ENCODE results near the gene KSR1.
"Not testable (repeated sequence)": the region's sequence is repeated elsewhere in the genome, so short reads cannot be mapped to it uniquely, and the experiment has no call there.

The KSR1 gene

DNA sequence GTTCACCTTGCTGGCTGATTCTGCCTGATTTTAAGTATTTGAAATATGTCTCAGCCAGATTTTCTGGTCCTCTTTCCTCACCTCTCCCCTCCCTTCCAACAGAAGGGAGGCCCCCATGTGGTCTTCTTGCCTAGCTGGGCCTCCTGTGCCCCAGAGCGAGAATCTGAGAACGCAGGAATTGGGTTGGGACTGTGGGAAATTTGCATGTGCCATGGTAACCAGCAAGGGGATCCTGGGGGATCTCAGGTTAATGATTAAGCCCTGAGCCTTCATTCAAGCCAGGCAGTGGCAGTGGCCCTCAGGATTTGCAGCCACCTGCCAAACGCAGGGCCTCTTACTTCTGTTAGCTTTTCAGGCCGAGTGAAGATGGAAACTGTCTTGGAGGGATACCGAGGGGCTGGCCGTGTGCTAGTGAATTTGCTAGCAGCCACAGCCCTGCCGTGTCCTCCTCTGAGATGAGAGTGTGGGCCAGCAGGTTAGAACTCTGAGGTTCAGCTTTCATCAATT lies 40.2 kb downstream of the KSR1 start:
- DNase-seq = no peak

DNA sequence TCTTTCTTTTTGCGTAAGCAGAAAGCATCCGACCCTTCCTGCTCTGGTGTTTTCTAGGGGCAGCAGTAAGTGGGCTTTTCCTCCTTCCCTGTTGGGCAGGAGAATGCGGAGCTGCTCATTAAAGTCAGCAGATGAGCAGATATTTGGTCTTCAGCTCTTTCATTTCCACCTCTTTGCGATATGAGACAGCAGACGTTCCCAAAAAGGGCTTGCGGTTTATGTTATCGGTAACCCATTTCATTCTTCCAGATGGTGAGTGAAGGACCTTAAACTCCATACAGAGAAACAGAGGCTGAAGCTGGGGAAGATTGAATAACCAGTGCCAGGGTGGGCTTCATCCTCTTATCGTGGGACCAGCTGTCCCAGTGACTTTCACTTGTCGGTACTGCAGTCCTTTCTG lies 40.7 kb downstream of the KSR1 start:
- no peak for DNase-seq

- DNase-seq = no peak
Observed at GRCh38 chr17:27497696-27498095, 41.4 kb downstream of the KSR1 start.

DNA sequence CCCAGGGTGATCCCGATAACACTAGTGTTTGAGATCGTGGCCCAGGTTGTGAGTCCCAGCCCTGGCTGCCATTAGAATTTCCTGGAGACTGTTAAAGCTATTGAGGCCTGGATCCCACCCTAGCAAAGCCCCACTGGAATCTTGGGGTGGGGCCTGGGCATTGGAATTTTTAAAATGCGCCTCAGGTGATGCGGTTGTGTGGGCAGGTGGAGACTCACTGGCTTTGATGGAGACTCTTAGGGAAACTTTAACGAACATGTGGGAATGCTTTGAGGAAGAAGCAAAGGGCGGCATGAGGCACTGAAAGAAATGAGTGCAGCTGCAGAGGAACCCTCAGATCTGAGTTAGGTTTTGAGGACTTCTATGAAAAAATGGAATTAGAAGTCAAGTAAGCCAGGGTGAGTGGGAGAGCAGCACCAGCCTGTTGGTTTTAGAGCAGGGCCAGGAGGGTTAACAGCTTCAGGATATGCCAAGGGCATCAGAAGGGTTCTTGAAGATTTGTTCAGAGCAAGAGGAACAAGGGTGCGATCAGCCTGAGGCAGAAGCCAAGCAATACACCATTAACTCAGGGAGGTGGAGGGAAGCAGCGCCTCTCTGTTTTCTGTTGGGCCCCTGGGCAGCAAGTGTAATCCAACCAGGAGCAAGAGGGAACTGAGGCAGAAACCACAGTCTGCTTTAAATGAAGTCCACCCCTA lies 42.5 kb downstream of the KSR1 start:
- no peak for DNase-seq

DNA sequence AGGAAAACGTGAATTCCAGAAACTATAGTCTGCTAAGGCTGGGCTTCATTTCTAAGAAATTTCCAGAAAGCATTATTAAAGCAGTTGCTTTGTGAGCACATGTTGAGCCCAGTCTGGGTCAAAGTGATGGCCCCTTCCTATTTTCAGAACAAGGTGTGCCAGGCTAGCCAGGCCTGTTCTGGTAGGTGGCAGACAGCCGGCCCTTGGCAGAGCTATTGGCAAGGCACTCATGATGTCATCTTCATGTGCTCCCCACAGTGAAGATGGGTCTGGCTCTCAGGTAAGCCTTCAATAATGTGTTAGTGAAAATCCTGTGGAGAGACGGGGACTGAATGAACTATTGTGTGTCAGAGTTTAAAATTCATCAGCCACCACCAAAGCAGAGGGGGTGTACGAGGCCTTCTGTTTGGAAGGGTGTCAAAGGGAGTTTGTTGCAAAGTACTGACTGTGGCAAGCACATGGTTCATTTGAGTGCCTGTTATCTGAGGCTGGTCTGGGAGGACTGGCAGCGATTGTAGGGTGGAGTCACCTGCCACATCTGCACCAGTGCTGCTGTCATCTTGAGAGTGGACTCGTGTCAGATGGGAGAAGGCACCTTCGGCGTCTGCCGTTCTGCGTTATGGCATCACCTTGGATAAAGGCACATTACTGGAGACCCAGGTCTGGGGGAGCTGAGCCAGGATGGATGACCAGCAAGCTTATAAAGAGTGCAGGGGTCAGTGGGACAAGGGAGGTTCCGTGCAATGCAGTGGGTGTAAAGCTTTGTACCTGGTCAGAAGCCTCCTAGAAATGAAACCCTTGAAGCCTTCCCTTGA lies 43.4 kb downstream of the KSR1 start:
- DNase-seq = peak; percentile 43

- not testable (repeated sequence) for DNase-seq
Observed at GRCh38 chr17:27501338-27501737, 45.1 kb downstream of the KSR1 start.

DNA sequence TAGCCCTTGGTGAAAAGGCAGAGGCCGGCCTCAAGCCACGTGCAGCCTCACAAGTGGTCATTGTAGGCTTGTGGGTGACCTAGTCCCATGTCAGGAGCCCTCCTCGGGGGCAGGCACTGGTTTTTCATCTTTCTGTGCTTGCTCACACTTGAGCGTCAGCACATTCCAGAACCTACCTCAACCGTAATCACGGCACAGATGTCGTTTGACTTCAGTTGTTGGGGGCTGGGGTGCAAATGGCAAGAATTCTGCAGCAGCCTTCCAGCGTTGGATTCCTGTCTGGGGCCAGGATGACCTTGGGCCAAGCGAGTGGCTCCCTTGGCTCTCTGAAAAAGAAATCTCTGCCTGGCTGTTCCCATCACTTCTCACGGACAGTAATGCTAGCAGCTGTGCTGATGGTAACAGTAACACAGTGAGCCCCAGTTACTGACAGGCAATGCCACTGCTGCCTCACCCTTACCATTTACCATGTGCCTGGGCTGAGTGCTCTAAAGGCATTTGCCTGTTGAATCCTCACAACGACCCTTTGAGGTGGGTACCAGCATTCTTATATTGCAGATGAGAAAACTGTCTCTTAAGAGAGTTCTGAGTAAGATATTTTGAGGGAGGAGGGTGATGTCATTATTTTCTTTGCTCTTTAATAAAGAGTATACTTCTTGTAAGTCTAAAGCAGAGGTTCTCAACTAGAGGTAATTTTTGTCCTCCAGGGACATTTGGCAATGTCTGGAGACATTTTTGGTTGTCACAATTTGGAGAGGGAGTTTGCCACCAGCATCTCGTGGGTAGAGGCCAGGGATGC lies 46.5 kb downstream of the KSR1 start:
- no peak for DNase-seq

DNA sequence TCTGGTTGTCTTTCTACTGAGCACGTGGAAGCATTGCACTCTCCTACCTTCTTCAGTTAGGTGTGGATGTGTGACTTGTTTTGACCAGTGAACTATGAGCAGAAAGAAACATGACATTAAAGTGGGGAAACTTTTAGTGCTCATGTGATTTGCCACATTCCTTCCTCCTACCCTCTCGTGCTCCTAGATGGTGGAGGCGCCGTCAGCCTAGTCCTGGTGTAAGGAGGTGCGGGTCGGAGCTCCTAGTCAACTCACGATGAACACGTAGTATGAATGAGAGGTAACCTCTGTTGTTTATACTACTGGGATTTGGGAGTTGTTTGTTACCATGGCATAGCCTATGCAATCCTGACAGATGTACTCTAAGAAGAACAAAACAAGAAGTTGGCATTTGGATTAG lies 47.4 kb downstream of the KSR1 start:
- DNase-seq = no peak

- no peak for DNase-seq
Observed at GRCh38 chr17:27504188-27504995, 48.1 kb downstream of the KSR1 start.

- no peak for DNase-seq
Observed at GRCh38 chr17:27506348-27507218, 50.3 kb downstream of the KSR1 start.

GRCh38 chr17:27511168-27511883 lies 55.1 kb downstream of the KSR1 start:
- no peak for DNase-seq

DNA sequence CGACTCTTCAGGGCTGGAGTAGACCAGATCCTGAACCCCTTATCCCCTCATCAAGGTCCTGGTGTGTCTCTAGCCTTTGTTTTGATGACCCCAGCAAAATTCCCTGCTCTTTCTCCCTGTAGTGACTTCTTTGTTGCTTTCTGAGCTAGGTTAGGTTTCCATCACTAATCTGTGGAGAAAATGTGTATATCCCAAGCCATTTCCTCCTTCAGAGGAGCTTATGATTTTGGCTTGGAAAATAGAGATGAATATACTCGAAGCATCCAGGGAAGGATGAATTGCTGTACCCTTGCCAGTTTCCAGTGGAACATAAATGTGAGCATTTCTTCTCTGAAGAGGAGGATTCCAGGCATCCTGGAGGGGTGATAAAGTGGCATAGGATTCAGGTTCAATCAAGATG lies 55.8 kb downstream of the KSR1 start:
- DNase-seq = no peak

GRCh38 chr17:27512511-27513346 lies 56.5 kb downstream of the KSR1 start:
- DNase-seq = no peak

- no peak for DNase-seq
Observed at GRCh38 chr17:27513849-27514248, 57.6 kb downstream of the KSR1 start.

DNA sequence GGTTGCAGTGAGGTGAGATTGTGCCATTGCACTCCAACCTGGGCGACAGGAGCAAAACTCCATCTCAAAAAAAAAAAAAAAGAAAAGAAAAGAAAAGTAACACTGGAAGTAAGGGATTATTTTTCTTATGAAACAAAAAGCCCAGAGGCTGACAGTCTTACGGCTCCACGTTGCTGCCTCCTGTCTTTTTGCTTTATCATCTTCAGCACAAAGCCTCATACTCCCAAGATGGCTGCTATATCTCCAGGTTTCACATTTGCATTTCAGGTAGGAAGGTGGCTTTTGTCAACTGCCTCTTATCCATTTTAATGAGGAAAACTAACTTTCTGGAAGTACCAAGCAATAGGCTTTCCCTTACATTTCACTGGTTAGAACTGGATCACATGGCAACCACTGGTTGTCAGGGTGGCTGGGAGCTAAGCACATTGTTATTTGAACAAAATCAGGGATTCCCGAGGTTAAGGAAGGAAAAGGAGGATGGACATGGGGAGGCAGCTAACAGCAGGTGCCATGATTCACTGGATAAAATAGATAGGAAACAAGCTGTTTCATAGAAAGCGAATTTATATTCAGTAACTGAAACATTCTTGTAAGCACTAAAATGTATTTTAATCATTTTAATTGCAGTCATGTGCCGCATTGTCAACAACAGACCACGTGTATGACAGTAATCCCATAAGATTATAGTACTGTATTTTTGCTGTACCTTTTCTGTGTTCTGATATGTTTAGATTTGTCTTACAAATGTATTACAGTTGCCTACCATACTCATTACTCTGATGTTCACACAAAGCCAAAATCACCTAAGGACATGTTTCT lies 58.6 kb downstream of the KSR1 start:
- DNase-seq = no peak

- no peak for DNase-seq
Observed at GRCh38 chr17:27518048-27518447, 61.8 kb downstream of the KSR1 start.

GRCh38 chr17:27518545-27519521 lies 62.6 kb downstream of the KSR1 start:
- DNase-seq = no peak

DNA sequence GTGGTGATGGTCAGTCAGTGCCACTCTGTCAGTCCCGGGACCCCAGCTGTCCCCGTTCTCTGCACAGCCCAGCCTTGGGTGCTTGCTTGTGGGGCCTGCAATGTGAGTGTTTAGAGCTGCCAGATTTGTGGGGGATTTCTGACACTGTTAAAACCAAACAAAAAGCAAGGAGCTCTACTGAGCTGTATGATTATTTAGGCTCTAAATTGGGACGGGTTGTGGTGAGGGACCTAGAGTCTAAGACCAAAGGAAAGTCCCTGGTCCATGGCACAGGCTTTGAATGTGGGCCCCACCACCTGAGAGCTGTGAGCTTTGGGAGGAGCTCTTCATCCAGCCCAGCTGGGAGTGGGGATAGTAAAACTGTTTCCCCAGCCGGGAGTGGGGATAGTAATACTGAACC lies 63.3 kb downstream of the KSR1 start:
- no peak for DNase-seq

All from hematopoietic multipotent progenitor cell treated with erythropoietin and hydrocortisone succinate and interleukin-3 and kit ligand, for 4 days (in vitro differentiated cells).